ENCODE data around the gene PATZ1.

Gene PATZ1

GRCh38 chr22:31340765-31341247 lies 5.3 kb downstream of the PATZ1 start:
- Mint-ChIP-seq H3K36me3 (ENCODE audit: insufficient read depth) (peaks cover 49% of the 10 kb centered on the region), H3K4me1 (peaks cover 77% of the 10 kb centered on the region), H3K27ac (ENCODE audit: low read depth) (peak overlapping the region; percentile 74), H3K9me3 (no peaks in the 10 kb centered on the region), H3K4me3 (peak overlapping the region; percentile 42), H3K27me3 (no peaks in the 10 kb centered on the region)
- no peak for DNase-seq (ENCODE audit: low spot score in 2 of 2)
- ATAC-seq (replicated peaks; ENCODE audit: extremely low read depth, poor library complexity, severe bottlenecking) = no peak

GRCh38 chr22:31340360-31340759 lies 5.8 kb downstream of the PATZ1 start:
- Mint-ChIP-seq H3K4me3 (no peak overlapping the region), H3K27me3 (no peaks in the 10 kb centered on the region), H3K4me1 (peaks cover 74% of the 10 kb centered on the region), H3K36me3 (ENCODE audit: insufficient read depth) (peaks cover 49% of the 10 kb centered on the region), H3K27ac (ENCODE audit: low read depth) (peak overlapping the region; percentile 74), H3K9me3 (no peaks in the 10 kb centered on the region)
- no peak for ATAC-seq (replicated peaks; ENCODE audit: extremely low read depth, poor library complexity, severe bottlenecking)
- no peak for DNase-seq (ENCODE audit: low spot score in 2 of 2)

GRCh38 chr22:31339148-31339832 lies 6.9 kb downstream of the PATZ1 start:
- H3K27ac Mint-ChIP-seq (ENCODE audit: low read depth) = peak overlapping the region; percentile 74
- DNase-seq (ENCODE audit: low spot score in 2 of 2) (no peak), ATAC-seq (replicated peaks; ENCODE audit: extremely low read depth, poor library complexity, severe bottlenecking) (no peak)
- no peak overlapping the region for H3K4me3 Mint-ChIP-seq
- peaks cover 74% of the 10 kb centered on the region for H3K4me1 Mint-ChIP-seq
- no peaks in the 10 kb centered on the region for H3K27me3 Mint-ChIP-seq
- H3K9me3 Mint-ChIP-seq = no peaks in the 10 kb centered on the region
- H3K36me3 Mint-ChIP-seq (ENCODE audit: insufficient read depth) = peaks cover 49% of the 10 kb centered on the region

- Mint-ChIP-seq H3K27ac (ENCODE audit: low read depth) (peak overlapping the region; percentile 22), H3K4me1 (peaks cover 61% of the 10 kb centered on the region), H3K36me3 (ENCODE audit: insufficient read depth) (peaks cover 52% of the 10 kb centered on the region), H3K9me3 (no peaks in the 10 kb centered on the region), H3K27me3 (no peaks in the 10 kb centered on the region), H3K4me3 (no peak overlapping the region)
- ATAC-seq (replicated peaks; ENCODE audit: extremely low read depth, poor library complexity, severe bottlenecking) (no peak), DNase-seq (ENCODE audit: low spot score in 2 of 2) (no peak)
These were observed 9.0 kb downstream of the PATZ1 start for GRCh38 chr22:31337178-31337577.

- Mint-ChIP-seq H3K27ac (ENCODE audit: low read depth) (peak overlapping the region; percentile 14), H3K36me3 (ENCODE audit: insufficient read depth) (peaks cover 60% of the 10 kb centered on the region), H3K27me3 (no peaks in the 10 kb centered on the region), H3K9me3 (no peaks in the 10 kb centered on the region), H3K4me3 (no peak overlapping the region), H3K4me1 (peaks cover 38% of the 10 kb centered on the region)
- no peak for ATAC-seq (replicated peaks; ENCODE audit: extremely low read depth, poor library complexity, severe bottlenecking)
- no peak for DNase-seq (ENCODE audit: low spot score in 2 of 2)
These were observed 11.8 kb downstream of the PATZ1 start for GRCh38 chr22:31334329-31334728.

- ATAC-seq (replicated peaks; ENCODE audit: extremely low read depth, poor library complexity, severe bottlenecking) = no peak
- Mint-ChIP-seq H3K9me3 (no peaks in the 10 kb centered on the region), H3K4me1 (peaks cover 35% of the 10 kb centered on the region), H3K27me3 (no peaks in the 10 kb centered on the region), H3K27ac (ENCODE audit: low read depth) (peak overlapping the region; percentile 14), H3K36me3 (ENCODE audit: insufficient read depth) (peaks cover 58% of the 10 kb centered on the region), H3K4me3 (no peak overlapping the region)
- no peak for DNase-seq (ENCODE audit: low spot score in 2 of 2)
These were observed 12.5 kb downstream of the PATZ1 start for GRCh38 chr22:31333641-31334040.

- Mint-ChIP-seq H3K4me1 (peaks cover 28% of the 10 kb centered on the region), H3K27me3 (no peaks in the 10 kb centered on the region), H3K27ac (ENCODE audit: low read depth) (no peak overlapping the region), H3K4me3 (no peak overlapping the region), H3K36me3 (ENCODE audit: insufficient read depth) (peaks cover 60% of the 10 kb centered on the region), H3K9me3 (no peaks in the 10 kb centered on the region)
- DNase-seq (ENCODE audit: low spot score in 2 of 2) = no peak
- no peak for ATAC-seq (replicated peaks; ENCODE audit: extremely low read depth, poor library complexity, severe bottlenecking)
These were observed 13.3 kb downstream of the PATZ1 start for GRCh38 chr22:31332886-31333285.

GRCh38 chr22:31332010-31332409 lies 14.1 kb downstream of the PATZ1 start:
- no peak overlapping the region for H3K27ac Mint-ChIP-seq (ENCODE audit: low read depth)
- H3K36me3 Mint-ChIP-seq (ENCODE audit: insufficient read depth) = peaks cover 61% of the 10 kb centered on the region
- H3K27me3 Mint-ChIP-seq = no peaks in the 10 kb centered on the region
- ATAC-seq (replicated peaks; ENCODE audit: extremely low read depth, poor library complexity, severe bottlenecking) (no peak), DNase-seq (ENCODE audit: low spot score in 2 of 2) (no peak)
- no peaks in the 10 kb centered on the region for H3K9me3 Mint-ChIP-seq
- no peak overlapping the region for H3K4me3 Mint-ChIP-seq
- H3K4me1 Mint-ChIP-seq = peaks cover 26% of the 10 kb centered on the region

- DNase-seq (ENCODE audit: low spot score in 2 of 2) (no peak), ATAC-seq (replicated peaks; ENCODE audit: extremely low read depth, poor library complexity, severe bottlenecking) (no peak)
- no peaks in the 10 kb centered on the region for H3K9me3 Mint-ChIP-seq
- H3K4me1 Mint-ChIP-seq = peaks cover 17% of the 10 kb centered on the region
- no peak overlapping the region for H3K4me3 Mint-ChIP-seq
- H3K27ac Mint-ChIP-seq (ENCODE audit: low read depth) = no peak overlapping the region
- H3K27me3 Mint-ChIP-seq = no peaks in the 10 kb centered on the region
- H3K36me3 Mint-ChIP-seq (ENCODE audit: insufficient read depth) = peaks cover 64% of the 10 kb centered on the region
These were observed 16.5 kb downstream of the PATZ1 start for GRCh38 chr22:31329453-31330215.

GRCh38 chr22:31329029-31329428 lies 17.1 kb downstream of the PATZ1 start:
- peaks cover 59% of the 10 kb centered on the region for H3K36me3 Mint-ChIP-seq (ENCODE audit: insufficient read depth)
- no peak overlapping the region for H3K27ac Mint-ChIP-seq (ENCODE audit: low read depth)

GRCh38 chr22:31328544-31328960 lies 17.6 kb downstream of the PATZ1 start:
- Mint-ChIP-seq H3K27ac (ENCODE audit: low read depth) (no peak overlapping the region), H3K4me3 (no peak overlapping the region), H3K27me3 (no peaks in the 10 kb centered on the region), H3K9me3 (no peaks in the 10 kb centered on the region), H3K36me3 (ENCODE audit: insufficient read depth) (peaks cover 60% of the 10 kb centered on the region), H3K4me1 (peaks cover 8% of the 10 kb centered on the region)
- no peak for ATAC-seq (replicated peaks; ENCODE audit: extremely low read depth, poor library complexity, severe bottlenecking)
- DNase-seq (ENCODE audit: low spot score in 2 of 2) = no peak

More at GRCh38 chr22:31329029-31329428, 17.1 kb downstream of the PATZ1 start:
- DNase-seq (ENCODE audit: low spot score in 2 of 2) (no peak), ATAC-seq (replicated peaks; ENCODE audit: extremely low read depth, poor library complexity, severe bottlenecking) (no peak)
- H3K4me3 Mint-ChIP-seq = no peak overlapping the region
- H3K4me1 Mint-ChIP-seq = peaks cover 13% of the 10 kb centered on the region
- H3K9me3 Mint-ChIP-seq = no peaks in the 10 kb centered on the region
- no peaks in the 10 kb centered on the region for H3K27me3 Mint-ChIP-seq

- Mint-ChIP-seq H3K36me3 (ENCODE audit: insufficient read depth) (peaks cover 59% of the 10 kb centered on the region), H3K4me3 (no peak overlapping the region), H3K27me3 (no peaks in the 10 kb centered on the region), H3K9me3 (no peaks in the 10 kb centered on the region), H3K4me1 (peaks cover 6% of the 10 kb centered on the region), H3K27ac (ENCODE audit: low read depth) (no peak overlapping the region)
- no peak for DNase-seq (ENCODE audit: low spot score in 2 of 2)
- ATAC-seq (replicated peaks; ENCODE audit: extremely low read depth, poor library complexity, severe bottlenecking) = no peak
These were observed 18.2 kb downstream of the PATZ1 start for GRCh38 chr22:31327806-31328543.
